ENCODE results near the gene AKAP7.
"Not testable (repeated sequence)": the region's sequence is repeated elsewhere in the genome, so short reads cannot be mapped to it uniquely, and the experiment has no call there.

Gene AKAP7
- total RNA-seq = 5.2 to 17.7 (median 9.7) reads per million in 17 experiments

DNA sequence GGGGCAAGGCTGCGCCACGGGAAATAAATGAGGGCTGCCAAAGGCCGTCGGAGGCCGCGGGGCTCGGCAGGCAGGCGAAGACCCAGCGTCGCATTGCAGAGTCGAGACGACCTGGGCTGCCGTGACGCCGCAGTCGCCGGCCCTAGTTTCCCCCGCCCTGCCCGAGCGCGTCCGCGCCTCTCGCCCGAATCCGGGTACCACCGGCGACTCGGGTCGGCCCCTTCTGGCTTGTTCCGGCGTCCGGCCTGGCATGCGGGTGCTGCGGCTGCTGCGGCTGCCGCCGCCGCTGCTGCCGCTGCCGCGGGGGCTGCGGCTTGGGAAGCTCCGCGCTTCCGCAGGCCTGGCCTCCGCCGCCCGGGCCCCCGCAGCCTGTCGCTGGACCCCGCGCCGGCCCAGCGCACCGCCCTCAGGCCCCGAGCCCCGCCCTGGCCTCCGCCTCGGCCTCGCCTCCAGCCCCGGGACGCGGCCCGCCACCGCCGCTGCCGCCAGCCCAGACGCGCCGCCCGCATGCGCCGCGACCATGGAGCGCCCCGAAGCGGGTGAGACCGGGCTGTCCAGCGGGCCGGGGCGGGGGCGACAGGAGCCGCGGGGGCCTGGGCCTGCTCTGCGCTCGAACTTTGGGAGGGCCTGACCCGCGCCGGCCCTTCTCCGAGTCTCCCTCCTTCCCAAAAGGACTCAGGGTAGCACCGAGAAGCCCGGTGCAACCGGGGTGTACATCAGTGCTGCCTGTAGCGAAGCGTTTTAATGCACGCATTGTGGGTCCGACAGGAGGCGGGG, at the start of gene AKAP7:
Gene AKAP7 (plus strand): TSS at position 224 of the 777 bp plus-strand sequence. CDS start 297 bp downstream, at position 521.
- DNase-seq = peak; percentile 56 to 89 (median 74)

DNA sequence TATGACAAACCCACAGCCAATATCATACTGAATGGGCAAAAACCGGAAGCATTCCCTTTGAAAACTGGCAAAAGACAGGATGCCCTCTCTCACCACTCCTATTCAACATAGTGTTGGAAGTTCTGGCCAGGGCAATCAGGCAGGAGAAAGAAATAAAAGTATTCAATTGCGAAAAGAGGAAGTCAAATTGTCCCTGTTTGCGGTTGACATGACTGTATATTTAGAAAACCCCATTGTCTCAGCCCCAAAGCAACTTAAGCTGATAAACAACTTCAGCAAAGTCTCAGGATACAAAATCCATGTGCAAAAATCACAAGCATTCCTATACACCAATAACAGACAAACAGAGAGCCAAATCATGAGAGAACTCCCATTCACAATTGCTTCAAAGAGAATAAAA, 44.9 kb upstream of the AKAP7 start:
- DNase-seq = peak in 2 of 4 experiments; percentile 41 to 47

DNA sequence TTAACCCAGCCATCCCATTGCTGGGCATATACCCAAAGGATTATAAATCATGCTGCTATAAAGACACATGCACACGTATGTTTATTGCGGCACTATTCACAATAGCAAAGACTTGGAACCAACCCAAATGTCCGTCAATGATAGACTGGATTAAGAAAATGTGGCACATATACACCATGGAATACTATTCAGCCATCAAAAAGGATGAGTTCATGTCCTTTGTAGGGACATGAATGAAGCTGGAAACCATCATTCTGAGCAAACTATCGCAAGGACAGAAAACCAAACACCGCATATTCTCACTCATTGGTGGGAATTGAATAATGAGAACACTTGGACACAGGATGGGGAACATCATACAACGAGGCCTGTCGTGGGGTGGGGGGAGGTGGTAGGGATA, 43.3 kb upstream of the AKAP7 start:
- not testable (repeated sequence) for DNase-seq

DNA sequence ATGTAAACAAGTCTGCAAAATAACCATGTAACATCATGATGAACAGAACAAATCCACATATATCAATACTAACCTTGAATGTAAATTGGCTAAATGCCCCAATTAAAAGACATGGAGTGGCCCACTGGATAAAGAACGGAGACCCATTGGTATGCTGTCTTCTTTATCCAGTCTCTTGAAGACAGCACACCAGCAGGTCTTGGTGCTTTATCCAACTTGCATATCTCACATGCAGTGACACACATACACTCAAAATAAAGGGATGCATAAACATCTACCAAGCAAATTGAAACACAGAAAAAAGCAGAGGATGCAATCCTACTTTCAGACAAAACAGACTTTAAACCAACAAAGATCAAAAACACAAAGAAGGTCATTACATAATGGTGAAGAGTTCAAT, 41.9 kb upstream of the AKAP7 start:
- no peak for DNase-seq

DNA sequence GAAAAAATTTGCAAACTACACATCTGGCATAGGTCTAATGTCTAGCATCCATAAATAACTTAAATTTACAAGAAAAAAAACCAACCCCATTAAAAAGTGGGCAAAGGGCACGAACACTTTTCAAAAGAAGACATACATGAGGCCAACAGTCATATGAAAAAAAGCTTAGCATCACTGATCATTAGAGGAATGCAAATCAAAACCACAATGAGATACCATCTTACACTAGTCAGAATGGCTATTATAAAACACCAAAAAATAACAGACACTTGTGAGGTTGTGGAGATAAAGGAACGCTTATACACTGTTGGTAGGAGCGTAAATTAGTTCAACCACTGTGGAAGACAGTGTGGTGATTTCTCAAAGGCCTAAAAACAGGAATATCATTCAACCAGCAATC, 38.5 kb upstream of the AKAP7 start:
- DNase-seq = no peak

DNA sequence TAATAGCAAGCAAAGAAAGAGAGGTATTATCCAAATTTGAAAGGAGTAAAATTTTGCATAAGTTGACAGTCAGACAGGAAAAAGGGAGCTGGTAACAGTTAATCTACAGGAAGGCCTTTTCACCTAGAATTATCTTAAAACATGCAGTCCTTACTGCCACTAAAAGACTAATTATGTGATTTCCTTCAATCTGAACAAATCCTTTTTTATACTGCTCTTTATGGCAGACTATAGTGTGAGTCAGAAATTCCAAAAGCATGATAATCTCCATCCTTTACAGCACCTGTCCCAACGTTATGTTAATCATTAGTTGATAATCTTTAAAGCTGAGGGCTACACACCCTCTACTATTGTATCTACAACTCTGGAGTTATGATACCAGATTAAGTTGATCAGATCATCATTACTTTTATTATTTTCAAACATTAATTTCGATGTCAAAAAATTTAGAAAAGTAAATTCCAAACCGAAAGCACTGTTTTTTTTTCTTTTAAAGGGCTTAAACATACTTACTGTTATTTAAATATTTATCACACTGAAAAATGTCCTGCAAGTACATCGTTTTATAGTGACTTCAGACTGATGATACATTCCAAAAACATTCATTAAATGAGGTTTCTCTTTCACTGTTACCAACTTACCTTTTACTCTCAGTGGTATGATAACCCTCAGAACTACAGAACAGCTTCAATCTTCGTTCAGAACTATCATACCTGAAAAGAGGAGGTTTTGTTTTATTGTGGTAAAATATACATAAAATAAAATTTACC, 33.2 kb upstream of the AKAP7 start:
- no peak for DNase-seq

DNA sequence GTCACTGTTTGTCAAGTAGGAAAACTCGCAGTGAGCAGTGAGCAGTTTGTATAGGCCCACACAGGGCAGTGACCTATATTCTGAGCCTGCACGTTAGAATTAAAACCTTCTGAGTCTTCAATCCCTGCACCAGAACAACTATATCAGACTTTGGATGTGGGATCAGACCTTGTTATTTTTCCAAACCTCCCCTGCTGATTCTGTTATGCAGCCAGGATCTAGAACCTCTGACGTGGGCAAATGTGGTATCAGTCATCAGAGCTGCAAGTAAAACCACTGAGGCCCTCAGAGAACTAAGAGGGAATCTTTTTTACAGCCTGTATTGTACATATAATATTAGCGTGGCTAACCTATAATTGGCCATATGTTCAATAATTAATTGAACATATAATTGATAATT, 32.0 kb upstream of the AKAP7 start:
- DNase-seq = no peak

DNA sequence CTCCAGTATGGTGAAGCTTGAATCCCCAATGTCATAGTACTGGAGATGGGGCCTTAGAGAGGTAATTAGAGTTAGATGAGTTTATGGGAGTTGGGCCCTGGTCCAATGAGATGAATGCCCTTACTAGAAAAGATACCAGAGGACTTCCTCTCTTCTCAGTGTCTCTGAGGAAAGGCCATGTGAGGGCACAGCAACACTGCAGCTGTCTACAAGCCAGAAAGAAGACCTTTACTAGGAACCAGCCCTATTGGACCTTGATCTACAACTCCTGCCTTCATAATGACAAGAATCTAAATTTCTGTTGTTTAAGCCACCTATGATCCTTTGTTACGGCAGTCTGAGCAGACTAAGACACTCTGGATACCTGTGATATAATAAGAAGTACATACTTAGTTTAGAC, 31.4 kb upstream of the AKAP7 start:
- DNase-seq = peak in 2 of 4 experiments; percentile 16 to 18

DNA sequence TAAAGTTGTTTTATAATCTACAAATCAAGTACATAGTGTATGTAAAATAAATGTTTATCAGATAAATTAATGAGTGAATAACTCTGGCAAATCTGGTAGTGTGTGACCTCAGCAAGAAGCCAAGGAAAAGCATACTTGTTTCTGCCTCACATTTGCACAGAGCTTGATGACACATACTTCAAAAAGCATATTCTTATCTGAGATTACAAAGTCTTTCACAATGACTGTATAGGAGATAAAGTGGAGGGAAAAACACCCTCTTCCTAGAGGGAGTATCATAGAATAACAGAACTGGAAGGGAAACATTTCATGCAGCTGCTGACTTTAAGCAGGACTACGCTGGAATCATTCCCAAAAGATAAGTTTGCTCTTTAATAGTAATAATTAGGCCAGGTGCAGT, 28.1 kb upstream of the AKAP7 start:
- peak in 1 of 4 experiments; percentile 2 for DNase-seq

DNA sequence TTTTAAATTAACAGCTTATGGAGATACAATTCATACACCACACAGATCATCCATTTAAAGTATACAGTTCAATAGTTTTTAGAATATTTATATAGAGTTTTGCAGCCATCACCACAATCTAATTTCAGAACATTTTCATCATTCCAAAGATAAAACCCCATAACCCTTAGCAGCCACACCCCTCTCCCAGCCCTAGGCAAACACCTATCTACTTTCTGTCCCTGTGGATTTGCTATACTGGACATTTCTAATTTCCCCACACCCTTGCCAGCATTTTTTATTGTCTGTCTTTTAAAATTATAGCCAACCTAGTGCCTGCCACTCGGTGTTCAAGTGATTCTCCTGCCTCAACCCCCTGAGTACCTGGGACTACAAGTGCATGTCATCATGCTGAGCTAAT, 23.0 kb upstream of the AKAP7 start:
- no peak for DNase-seq

DNA sequence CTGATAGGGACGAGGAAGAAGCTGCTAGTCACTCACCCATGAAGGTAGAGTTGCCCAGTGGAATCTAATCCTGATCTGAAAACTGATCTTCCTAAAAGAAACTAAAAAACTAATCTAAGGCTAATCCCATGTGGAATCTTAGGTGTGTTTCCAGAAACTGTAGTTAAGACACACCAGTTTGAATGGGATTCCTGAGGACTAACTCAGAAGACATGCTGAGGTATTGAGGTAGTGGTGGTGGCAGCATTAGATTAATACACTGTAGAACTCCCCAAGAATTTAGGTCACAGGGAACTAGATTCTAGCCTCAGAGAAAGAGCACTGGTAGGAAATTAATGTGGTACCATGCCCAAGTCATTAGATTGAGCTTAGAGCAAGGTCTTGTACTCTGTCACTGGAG, 19.6 kb upstream of the AKAP7 start:
- no peak for DNase-seq

DNA sequence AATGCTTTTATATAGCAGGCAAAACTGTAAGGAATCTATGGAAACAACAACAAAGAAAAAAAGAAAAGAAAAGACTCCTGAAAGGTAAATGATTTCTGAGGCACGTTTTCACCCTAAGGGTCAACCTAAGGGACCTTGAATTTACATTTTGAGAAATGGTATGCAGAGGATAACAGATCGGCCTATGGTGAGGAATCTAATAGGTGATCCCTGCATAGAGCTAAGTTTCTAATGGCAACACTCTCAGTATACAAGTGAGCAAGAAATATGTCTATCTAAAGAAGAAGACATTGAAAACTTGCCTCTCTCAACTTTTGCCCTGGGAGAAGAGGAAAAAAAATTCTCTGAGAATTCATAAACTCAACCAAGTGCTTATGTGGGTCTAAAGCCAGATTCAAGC, 18.9 kb upstream of the AKAP7 start:
- no peak for DNase-seq

DNA sequence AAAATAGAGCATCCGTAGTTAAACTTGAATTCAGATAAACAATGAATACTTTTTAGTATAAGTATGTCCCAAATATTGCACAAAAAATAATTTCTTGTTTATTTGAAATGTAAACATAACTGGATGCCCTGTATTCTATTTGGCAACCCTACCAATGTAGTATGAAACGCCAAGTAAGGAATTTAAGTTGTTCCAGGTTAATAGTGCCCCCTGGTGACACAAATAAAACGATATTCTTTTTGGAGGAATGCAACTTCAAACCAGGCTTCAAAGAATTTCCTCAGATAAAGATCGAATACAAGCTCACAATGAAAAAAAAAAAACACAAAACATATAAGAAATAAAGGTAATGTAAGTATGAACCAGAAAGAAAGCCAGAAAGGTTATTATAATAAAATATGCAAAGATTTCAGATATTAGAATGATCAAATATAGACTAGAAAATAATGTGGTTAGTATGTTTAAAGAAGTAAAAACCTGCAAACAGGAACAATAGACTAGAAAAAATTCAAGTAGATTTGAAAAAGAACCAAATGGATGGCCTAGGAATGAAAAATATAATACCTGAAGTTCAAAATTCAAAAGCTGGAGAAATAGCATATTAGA, 18.4 kb upstream of the AKAP7 start:
- peak; percentile 51 to 86 (median 76) for DNase-seq

DNA sequence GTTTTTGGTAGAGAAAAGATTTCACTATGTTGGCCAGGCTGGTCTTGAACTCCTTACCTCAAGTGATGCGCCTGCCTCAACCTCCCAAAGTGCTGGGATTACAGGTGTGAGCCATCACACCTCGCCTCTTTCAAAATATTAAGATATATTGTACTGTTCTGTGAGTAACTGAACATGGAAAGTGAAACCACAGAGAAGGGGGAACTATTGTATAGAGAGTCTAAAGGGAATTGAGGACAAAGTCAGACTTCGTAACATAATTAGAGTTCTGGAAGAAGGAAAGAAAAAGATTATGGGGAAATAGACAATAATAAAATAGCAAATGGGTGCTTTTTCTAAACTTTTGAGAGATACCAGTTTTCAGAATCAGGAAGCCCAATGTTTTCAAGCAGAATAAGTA, 17.4 kb upstream of the AKAP7 start:
- DNase-seq = peak in 2 of 4 experiments; percentile 57 to 71

DNA sequence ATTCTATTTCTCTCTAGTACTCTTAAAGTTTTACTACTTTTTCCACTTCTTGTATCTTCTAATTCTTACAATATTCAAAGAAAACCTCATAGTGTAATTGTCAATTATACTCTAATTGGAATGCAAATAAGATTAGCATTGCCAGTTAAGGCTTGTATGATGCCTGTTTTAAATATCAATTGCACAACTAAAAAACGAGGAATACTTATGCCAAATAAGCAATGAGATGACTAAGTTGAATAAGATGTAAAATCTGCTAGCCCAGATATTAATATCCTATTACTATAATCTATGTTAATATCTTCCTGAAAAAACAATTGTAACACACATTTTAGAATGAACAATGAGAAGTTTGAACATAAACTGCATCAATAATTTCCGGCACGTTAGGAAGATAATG, 13.3 kb upstream of the AKAP7 start:
- no peak for DNase-seq

DNA sequence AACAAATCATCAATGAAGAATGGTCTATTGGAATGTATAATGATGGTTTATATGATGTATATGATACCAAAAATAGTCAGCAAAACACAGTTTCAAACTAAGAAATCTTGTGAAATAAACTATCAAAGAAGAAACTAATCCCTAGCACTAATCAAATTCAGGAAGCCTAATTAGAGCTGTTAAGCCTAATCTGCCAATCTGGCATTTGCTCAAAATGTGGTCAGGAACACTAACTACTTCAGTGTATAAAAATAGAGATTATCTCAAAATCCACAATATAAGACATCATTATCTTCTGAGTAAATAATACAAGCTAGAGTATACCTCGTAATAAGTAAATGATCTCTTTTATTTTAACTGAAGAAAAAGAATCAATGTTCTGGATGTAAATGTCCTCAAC, 12.8 kb upstream of the AKAP7 start:
- DNase-seq = no peak

DNA sequence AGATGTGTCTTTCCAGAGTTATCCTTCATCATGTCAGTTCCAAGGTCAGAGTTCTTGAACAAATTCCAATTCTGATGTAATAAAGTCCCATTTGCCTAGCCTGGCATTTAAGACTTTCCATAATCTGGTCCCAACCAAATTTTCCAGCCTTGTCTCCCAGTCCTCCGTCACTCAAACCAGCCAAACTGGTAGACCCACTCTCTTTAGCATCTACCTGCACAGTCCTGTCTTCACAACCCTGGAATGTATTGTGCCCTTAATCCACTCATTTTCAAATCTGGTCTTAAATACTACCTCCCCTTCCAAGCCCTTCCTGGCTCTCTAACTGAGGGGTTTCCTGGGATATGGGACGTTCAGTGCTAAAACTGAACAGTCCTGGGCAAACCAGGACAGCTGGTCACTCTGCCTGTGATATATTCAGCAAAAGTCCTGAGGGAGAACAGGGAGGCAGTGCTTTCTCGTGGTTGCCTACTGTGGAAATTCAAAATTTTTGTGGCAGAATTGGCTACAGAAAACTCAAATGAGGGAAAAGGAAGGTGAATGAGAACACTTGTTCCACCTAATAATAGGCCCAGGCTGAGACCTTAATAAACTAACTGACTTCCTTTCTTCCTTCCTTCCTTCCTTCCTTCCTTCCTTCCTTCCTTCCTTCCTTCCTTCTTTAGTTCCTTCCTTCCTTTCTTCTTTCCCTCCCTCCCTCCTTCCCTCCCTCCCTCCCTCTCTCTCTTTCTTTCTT, 10.8 kb upstream of the AKAP7 start:
- DNase-seq = no peak

DNA sequence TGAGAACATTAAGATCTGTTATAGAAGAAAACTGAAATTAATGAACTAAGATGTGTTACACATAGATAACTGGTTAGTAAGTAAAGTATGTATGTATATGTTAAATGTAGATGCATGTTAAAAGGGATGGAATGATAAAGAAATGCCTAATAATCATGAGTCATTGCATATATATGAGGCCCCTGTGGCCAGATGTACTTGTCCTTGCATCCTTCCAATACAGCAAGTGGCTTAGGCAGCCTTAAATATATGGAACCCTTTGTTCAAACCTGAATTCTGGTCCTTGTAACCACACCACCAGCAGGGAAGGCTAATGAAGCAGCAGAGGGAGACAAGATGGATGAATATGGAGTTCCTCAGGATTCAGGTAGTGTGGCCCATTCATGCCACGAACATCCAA, 9.8 kb upstream of the AKAP7 start:
- DNase-seq = no peak

DNA sequence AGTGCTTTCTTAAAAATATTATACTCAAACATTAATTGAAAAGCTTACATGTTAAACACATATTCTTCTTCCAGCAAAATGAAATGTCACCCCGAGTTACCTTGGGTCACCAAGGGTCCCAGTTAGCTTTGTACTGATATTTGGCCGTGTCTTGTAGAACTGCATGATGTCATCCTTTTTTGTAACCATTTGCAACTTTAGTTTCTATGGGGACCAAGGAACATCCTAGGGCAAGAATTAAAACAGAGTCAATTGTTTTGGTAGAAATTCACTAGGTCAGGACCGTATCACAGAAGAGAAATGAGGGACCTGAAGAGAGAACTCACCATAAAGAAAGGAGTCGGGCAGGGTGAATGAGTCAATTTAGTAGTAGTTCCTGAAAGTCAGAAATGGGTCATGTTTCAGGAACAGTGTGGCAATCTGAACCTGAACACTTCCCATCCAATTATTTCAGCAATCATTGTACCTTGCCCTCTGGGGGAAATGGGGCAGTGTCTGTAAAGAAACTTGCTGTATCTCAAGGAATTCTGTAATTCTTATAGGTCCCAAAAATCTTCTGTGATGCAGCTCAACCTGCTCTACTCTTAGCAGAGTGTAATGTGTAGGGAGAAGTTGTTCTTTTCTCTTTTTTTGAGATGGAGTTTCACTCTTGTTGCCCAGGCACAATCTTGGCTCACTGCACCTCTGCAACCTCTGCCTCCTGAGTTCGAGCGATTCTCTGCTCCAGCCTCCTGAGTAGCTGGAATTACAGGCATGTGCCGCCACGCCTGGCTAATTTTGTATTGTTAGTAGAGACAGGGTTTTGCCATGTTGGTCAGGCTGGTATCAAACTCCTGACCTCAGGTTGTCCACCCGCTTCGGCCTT, 5.3 kb upstream of the AKAP7 start:
- DNase-seq = peak in 3 of 4 experiments; percentile 26 to 42 (median 35)

DNA sequence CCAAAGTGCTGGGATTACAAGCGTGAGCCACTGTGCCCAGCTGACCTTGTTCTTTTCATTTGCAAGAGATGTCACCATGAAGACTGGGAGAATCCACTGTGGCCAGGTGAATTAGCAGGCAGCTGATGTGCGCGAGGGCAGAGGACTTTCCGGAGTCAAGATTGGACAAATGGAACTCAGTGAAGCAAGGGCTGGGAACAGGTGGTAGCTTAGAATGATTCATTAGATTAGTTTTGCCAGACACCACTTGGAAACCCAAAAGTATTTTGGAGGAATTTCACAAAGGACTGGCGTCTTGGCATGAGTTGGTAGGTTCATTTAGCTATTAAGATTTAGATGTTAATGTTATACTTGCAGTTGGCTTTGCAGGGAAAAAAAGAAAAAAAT, 4.7 kb upstream of the AKAP7 start:
- DNase-seq = no peak

DNA sequence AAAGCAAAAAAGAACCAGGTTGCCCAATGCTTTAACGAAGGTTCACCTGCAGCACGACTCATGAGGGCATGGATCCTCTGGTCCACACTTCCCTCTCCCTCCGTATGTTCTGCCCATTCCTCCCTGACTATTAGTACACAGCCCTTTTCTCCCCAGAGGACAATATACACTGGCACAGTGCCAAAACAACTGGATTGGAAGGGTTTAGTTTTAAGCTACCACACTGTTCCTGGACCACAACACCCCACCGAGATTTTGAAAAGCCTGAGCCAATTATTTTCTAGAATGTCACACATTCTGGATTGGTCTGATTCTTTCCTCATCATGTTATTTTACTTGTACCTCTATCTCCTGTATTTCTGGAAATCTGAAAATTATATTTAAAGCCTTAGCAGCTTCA, 2.9 kb upstream of the AKAP7 start:
- DNase-seq = no peak

Data from suppressor macrophage (primary cell).